ENCODE measurements around the gene PPFIBP1.

The PPFIBP1 gene

DNA sequence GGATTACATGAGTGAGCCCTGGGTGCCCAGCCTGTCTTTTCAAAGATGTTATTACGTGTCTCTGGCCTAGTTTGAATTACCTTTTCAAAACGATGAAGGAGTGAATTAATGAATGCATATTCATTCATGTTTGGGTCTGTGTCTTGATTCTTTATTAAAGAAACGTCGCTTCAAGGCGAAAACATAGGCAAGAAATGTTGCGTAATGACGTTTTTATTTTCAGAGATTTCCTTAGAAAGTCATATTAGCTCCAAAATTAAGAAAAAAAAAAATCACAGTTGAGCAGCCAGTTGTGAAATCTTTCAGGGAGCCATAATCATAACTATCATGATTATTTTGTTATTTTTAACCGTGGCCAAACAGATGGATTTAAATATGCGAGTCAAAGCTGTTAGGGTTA lies 3.5 kb downstream of the PPFIBP1 start:
- Histone ChIP-seq H3K36me3 (ENCODE audit: control insufficient read depth, insufficient read depth, low read length) (no peaks in the 10 kb centered on the region), H3K27me3 (replicated peaks; ENCODE audit: control insufficient read depth, insufficient read depth, low read length) (no peaks in the 10 kb centered on the region), H3K4me3 (replicated peaks; ENCODE audit: low read depth, low read length) (no peak overlapping the region)
- TF ChIP-seq, protein P1, sequence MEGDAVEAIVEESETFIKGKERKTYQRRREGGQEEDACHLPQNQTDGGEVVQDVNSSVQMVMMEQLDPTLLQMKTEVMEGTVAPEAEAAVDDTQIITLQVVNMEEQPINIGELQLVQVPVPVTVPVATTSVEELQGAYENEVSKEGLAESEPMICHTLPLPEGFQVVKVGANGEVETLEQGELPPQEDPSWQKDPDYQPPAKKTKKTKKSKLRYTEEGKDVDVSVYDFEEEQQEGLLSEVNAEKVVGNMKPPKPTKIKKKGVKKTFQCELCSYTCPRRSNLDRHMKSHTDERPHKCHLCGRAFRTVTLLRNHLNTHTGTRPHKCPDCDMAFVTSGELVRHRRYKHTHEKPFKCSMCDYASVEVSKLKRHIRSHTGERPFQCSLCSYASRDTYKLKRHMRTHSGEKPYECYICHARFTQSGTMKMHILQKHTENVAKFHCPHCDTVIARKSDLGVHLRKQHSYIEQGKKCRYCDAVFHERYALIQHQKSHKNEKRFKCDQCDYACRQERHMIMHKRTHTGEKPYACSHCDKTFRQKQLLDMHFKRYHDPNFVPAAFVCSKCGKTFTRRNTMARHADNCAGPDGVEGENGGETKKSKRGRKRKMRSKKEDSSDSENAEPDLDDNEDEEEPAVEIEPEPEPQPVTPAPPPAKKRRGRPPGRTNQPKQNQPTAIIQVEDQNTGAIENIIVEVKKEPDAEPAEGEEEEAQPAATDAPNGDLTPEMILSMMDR (IDR thresholded peaks at IDR 0.05; ENCODE audit: insufficient read depth, low read length, poor library complexity, severe bottlenecking), result no peak
- no peak for DNase-seq (ENCODE audit: extremely low read depth, insufficient read length)

DNA sequence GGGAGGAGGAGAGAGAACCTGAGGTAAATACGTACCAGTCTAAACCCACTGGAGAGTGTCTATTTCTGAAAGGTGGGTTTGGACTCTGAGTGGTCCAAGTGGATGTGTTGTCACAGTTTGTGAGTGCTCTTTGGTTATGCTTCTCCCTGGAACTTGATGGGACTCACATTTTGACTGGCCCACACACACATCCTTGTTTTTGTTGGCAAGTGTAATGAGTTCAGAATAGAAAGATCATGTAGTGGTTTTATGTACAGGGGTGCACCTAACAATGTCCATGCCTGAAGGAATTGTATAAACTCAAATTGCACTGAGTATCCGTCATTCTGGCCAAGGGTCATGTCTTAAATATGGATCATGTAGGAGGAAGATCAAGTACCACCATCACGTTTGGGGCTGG lies 4.8 kb downstream of the PPFIBP1 start:
- no peak overlapping the region for H3K4me3 ChIP-seq (replicated peaks; ENCODE audit: low read depth, low read length)

DNA sequence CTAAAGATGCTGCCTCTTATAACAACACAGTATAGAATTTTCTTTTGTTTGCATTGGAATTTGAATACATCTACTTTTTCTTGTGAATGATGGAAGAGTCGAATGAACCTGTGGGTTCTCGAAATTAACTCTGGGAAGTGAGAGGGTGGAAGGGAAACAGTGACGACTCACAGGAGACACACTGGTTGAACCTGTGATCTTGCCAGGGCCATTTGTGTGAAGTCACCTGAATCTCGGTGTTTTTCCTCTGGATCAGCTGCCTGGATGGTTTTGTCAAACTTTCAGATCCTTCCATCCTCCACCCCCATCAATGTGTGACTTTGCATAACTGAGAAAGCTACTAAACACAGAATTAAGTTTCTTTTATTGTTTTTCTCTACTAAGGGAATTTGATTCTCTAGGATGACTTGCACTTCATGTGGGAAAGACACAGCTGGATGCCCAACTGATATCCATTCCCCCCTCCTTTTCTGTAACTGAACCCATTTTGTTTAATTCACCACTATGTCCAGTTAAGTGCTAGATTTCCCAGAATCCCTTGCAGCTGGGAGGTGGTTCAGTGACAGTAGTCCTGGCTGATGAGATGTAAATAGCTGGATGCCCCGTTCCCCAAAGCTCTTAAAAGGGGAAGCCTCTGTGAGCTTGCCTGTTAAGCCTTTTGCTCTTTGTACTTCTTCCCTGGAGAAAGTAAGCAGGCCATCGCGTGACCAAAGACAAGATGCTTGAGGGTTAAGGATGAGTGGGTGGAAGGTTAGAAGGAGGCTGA lies 6.3 kb downstream of the PPFIBP1 start:
- Histone ChIP-seq H3K27me3 (replicated peaks; ENCODE audit: control insufficient read depth, insufficient read depth, low read length) (no peaks in the 10 kb centered on the region), H3K4me3 (replicated peaks; ENCODE audit: low read depth, low read length) (no peak overlapping the region), H3K36me3 (ENCODE audit: control insufficient read depth, insufficient read depth, low read length) (no peaks in the 10 kb centered on the region)
- TF ChIP-seq, protein P1 (IDR thresholded peaks at IDR 0.05; ENCODE audit: insufficient read depth, low read length, poor library complexity, severe bottlenecking), result no peak
- no peak for DNase-seq (ENCODE audit: extremely low read depth, insufficient read length)

More for the DNA sequence above, 4.8 kb downstream of the PPFIBP1 start:
- DNase-seq (ENCODE audit: extremely low read depth, insufficient read length), result no peak
- TF ChIP-seq, protein P1 (IDR thresholded peaks at IDR 0.05; ENCODE audit: insufficient read depth, low read length, poor library complexity, severe bottlenecking), result no peak
- Histone ChIP-seq H3K36me3 (ENCODE audit: control insufficient read depth, insufficient read depth, low read length) (no peaks in the 10 kb centered on the region), H3K27me3 (replicated peaks; ENCODE audit: control insufficient read depth, insufficient read depth, low read length) (no peaks in the 10 kb centered on the region)

DNA sequence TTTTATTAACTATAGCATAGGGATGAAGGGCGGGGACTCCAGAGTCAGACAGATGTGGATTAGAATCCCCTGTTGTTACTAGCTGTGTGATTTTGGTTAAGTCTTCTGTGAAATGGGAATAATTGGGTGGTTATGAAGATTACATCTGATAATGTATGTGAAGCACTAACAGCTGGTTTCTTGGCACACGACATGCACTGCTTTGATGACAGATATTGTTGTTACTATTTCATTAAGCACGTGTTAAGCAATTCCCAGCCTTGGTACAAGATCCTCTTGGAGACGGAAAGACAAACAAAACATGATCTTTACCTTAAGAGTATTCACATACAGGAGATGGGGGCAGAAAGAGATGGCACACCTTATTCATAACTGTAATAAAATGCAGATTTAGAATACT lies 7.9 kb downstream of the PPFIBP1 start:
- no peak for DNase-seq (ENCODE audit: extremely low read depth, insufficient read length)
- no peak overlapping the region for H3K4me3 ChIP-seq (replicated peaks; ENCODE audit: low read depth, low read length)
- TF ChIP-seq, protein P1 (IDR thresholded peaks at IDR 0.05; ENCODE audit: insufficient read depth, low read length, poor library complexity, severe bottlenecking), result no peak
- H3K27me3 ChIP-seq (replicated peaks; ENCODE audit: control insufficient read depth, insufficient read depth, low read length), result no peaks in the 10 kb centered on the region
- H3K36me3 ChIP-seq (ENCODE audit: control insufficient read depth, insufficient read depth, low read length), result no peaks in the 10 kb centered on the region

DNA sequence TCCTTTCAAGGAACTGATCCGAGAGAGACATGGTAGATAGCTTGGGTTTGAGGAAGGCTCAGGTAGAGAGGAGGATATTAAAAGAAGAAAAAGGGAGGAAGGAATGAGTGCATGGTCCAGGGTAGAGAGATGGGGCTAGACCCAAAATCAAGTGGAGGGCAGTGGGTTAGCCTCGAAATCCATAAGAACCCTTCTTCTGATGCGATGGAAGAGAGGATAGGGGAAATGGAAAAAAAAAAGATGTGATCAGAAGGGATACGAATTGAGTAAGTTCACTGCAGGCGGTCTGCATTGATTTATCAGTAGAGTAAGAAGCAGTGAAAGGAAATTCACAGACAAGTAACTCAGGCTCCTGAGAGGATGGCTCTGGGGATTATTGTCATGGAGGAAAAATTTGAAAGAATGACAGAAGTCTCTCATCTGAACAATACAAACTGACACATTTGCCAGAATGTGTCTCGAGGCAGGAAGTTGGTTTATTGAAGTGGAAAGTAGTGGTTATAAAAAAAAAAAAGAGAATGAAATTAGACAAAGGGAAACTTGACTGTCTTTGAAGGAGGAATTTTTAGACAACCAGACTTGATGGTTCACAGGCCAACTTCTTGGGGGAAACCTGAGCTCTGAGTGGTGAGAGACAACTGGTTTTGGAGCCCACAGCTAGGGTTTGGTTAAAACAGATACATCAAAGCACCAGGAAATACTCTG lies 10.2 kb downstream of the PPFIBP1 start:
- TF ChIP-seq, protein P1 (IDR thresholded peaks at IDR 0.05; ENCODE audit: insufficient read depth, low read length, poor library complexity, severe bottlenecking), result no peak
- DNase-seq (ENCODE audit: extremely low read depth, insufficient read length), result peak; percentile 50
- Histone ChIP-seq H3K4me3 (replicated peaks; ENCODE audit: low read depth, low read length) (no peak overlapping the region), H3K27me3 (replicated peaks; ENCODE audit: control insufficient read depth, insufficient read depth, low read length) (no peaks in the 10 kb centered on the region), H3K36me3 (ENCODE audit: control insufficient read depth, insufficient read depth, low read length) (no peaks in the 10 kb centered on the region)

Data from GM06990 (cell line).